Measurements from ENCODE around the gene FAT4. TPM values are rescaled to one million over a fixed set of nuclear protein-coding genes. Genes with fewer than 3 reads are reported as not detected.

The FAT4 gene
- total and polyA plus RNA-seq, 12 donors, result 1.7 to 16.5 (median 11.4) TPM

DNA sequence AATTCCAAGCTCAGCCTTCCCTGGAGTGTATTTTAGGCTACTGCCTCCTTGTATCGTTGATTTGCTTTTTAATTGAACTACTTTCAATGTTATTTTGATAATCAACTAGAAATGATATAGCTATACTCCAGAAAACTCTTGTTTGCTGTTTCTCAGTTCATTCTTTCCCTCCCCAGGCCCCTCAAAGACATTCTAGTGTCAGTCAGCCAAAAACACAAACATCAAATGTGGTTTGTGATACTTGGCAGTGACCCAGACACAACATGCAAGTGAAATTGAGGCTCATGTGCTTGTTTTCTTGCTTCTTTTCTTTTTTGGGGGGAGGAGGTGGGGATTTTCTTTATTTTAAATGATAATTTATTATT is 7.6 kb downstream of the FAT4 start:
- no peaks in the 10 kb centered on the region for H3K9me3 ChIP-seq
- peaks cover 4 to 88% (median 70%) of the 10 kb centered on the region in 9 donors for H3K4me1 ChIP-seq
- 0 to 17% methylated on average over 1 of the region's 1 CpG for WGBS, 2 donors
- H3K36me3 ChIP-seq, result peaks cover 0 to 14% (median 0%) of the 10 kb centered on the region in 9 donors
- intact Hi-C loops (cut with DNase I), result loop anchor here in 1 of 10 donors (10.0 kb wide), 1 partner anchor 112 kb away; no protein-coding TSS in a partner anchor
- H3K4me3 ChIP-seq, result peak overlapping the region in 8 of 10 donors; percentile 13 to 36 (median 30)
- ATAC-seq (peak in 2 of 8 donors; percentile 3 to 7), DNase-seq (peak in 1 of 2 donors; percentile 32)
- H3K27ac ChIP-seq, result peak overlapping the region in 8 of 10 donors; percentile 31 to 72 (median 50)
- TF ChIP-seq, protein P1, sequence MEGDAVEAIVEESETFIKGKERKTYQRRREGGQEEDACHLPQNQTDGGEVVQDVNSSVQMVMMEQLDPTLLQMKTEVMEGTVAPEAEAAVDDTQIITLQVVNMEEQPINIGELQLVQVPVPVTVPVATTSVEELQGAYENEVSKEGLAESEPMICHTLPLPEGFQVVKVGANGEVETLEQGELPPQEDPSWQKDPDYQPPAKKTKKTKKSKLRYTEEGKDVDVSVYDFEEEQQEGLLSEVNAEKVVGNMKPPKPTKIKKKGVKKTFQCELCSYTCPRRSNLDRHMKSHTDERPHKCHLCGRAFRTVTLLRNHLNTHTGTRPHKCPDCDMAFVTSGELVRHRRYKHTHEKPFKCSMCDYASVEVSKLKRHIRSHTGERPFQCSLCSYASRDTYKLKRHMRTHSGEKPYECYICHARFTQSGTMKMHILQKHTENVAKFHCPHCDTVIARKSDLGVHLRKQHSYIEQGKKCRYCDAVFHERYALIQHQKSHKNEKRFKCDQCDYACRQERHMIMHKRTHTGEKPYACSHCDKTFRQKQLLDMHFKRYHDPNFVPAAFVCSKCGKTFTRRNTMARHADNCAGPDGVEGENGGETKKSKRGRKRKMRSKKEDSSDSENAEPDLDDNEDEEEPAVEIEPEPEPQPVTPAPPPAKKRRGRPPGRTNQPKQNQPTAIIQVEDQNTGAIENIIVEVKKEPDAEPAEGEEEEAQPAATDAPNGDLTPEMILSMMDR (IDR thresholded peaks at IDR 0.05), result no peak
- H3K27me3 ChIP-seq, result peaks cover 0 to 8% (median 0%) of the 10 kb centered on the region in 7 donors

- ATAC-seq, result peak; percentile 47 to 86 (median 66)
Observed at GRCh38 chr4:125323654-125324053, 8.9 kb downstream of the FAT4 start.

DNA sequence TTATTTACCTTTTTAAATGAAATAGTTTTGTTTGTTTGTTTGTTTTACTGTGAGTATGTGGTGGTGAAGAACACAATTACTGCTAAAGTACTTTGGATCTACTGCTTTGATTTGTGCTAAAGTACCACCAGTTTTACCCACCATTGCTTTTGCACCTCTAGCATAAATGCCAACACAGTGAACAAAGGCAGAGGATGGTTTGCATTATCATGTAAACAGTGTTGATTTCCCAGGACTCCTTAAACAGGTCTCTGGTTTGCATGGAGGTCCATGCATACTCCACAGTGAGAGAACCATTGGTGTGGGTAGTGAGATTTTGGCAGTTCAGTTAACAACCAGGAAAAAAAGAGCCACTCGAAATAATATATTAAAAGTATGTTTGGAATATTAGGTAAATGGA is 11.0 kb downstream of the FAT4 start:
- H3K4me3 ChIP-seq, result no peak overlapping the region
- DNase-seq (no peak), ATAC-seq (no peak)
- 88 to 96% methylated on average over 1 of the region's 1 CpG for WGBS, 2 donors
- no peak overlapping the region for H3K27ac ChIP-seq
- H3K27me3 ChIP-seq, result no peaks in the 10 kb centered on the region
- intact Hi-C loops (cut with DNase I), result loop anchor here in 3 of 10 donors (2.0 to 10.0 kb wide), 3 partner anchors 42 to 109 kb away; no protein-coding TSS in a partner anchor
- TF ChIP-seq, protein P1 (IDR thresholded peaks at IDR 0.05), result no peak
- no peaks in the 10 kb centered on the region for H3K9me3 ChIP-seq
- peaks cover 4 to 56% (median 47%) of the 10 kb centered on the region in 9 donors for H3K4me1 ChIP-seq
- no peaks in the 10 kb centered on the region for H3K36me3 ChIP-seq

More at GRCh38 chr4:125323654-125324053, 8.9 kb downstream of the FAT4 start:
- TF ChIP-seq, protein P1 (IDR thresholded peaks at IDR 0.05), result no peak
- Histone ChIP-seq H3K36me3 (peaks cover 0 to 5% (median 0%) of the 10 kb centered on the region in 9 donors), H3K9me3 (no peaks in the 10 kb centered on the region), H3K27ac (peak overlapping the region in 8 of 10 donors; percentile 1 to 72 (median 50)), H3K4me1 (peaks cover 4 to 75% (median 60%) of the 10 kb centered on the region in 9 donors), H3K27me3 (no peaks in the 10 kb centered on the region), H3K4me3 (peak overlapping the region in 7 of 10 donors; percentile 19 to 36 (median 31))
- intact Hi-C loops (cut with DNase I), result loop anchor here in 2 of 10 donors (2.0 to 10.0 kb wide), 2 partner anchors 65 to 111 kb away; no protein-coding TSS in a partner anchor
- 21 to 22% methylated on average over 3 of the region's 3 CpGs for WGBS, 2 donors
- DNase-seq, result peak in 1 of 2 donors; percentile 8

GRCh38 chr4:125331116-125331515 is 16.4 kb downstream of the FAT4 start:
- Histone ChIP-seq H3K36me3 (no peaks in the 10 kb centered on the region), H3K27me3 (no peaks in the 10 kb centered on the region), H3K9me3 (no peaks in the 10 kb centered on the region), H3K4me3 (no peak overlapping the region), H3K4me1 (peaks cover 0 to 57% (median 29%) of the 10 kb centered on the region in 9 donors), H3K27ac (no peak overlapping the region)
- intact Hi-C loops (cut with DNase I), result no loop called here
- ATAC-seq, result no peak
- TF ChIP-seq, protein P1 (IDR thresholded peaks at IDR 0.05), result no peak
- WGBS, 2 donors, result 88 to 91% methylated on average over 2 of the region's 2 CpGs
- no peak for DNase-seq
